Transverse colon (tissue), 4 donors: ENCODE results near the gene GRIN2A. TPM values are rescaled to one million over a fixed set of nuclear protein-coding genes. Genes with fewer than 3 reads are reported as not detected.

Source experiments
- DNase-seq: peaks from one replicate; pipeline ENCODE4 v3.0.0-alpha.2; 2019
- H3K27ac ChIP-seq, 4 donors: fragments of 200-600 bp; sonication (generic); 2 replicates each; pipeline ENCODE4 v1.5.1; 2016 to 2018; ENCODE audit warnings: inconsistent platforms in 4 of 4
- H3K27me3 ChIP-seq: fragments of 200-600 bp; sonication (generic); 2 replicates; pipeline ENCODE4 v1.5.1; 2017; ENCODE audit warnings: inconsistent platforms
- H3K36me3 ChIP-seq, 4 donors: fragments of 200-600 bp; sonication (generic); 2 replicates each; pipeline ENCODE4 v1.5.1; 2017 to 2019; ENCODE audit warnings: inconsistent platforms in 4 of 4
- H3K4me1 ChIP-seq, 4 donors: fragments of 200-600 bp; sonication (generic); 2 replicates each; pipeline ENCODE4 v1.5.1; 2017 to 2020; ENCODE audit warnings: inconsistent platforms in 4 of 4
- H3K4me3 ChIP-seq, 4 donors: fragments of 200-600 bp; sonication (generic); 1 replicate in 1 of 4; 2 replicates in 3 of 4; pipeline versions ENCODE4 v1.5.1 to v1.6.1; 2017 to 2019; ENCODE audit warnings: inconsistent platforms in 4 of 4
- H3K9me3 ChIP-seq, 2 donors: fragments of 200-600 bp; sonication (generic); 2 replicates each; pipeline ENCODE4 v1.5.1; 2017 to 2019; ENCODE audit warnings: inconsistent platforms in 2 of 2
- CTCF ChIP-seq, 5 experiments: fragments of 200-600 bp in 3 of 5; fragments of 450-650 bp in 2 of 5; sonication (generic) in 3 of 5; IDR thresholded peaks; 1 replicate in 2 of 5; 2 replicates in 3 of 5; pipeline ENCODE4 v1.5.1; 2016 to 2017; ENCODE audit warnings: antibody characterized with exemption in 5 of 5, inconsistent platforms in 3 of 5, mild to moderate bottlenecking in 2 of 5, moderate library complexity in 1 of 5
- EP300 ChIP-seq: sonication (generic); formaldehyde crosslinking; IDR thresholded peaks from one replicate; pipeline ENCODE4 v1.6.1; 2017; ENCODE audit warnings: antibody characterized with exemption, low read depth
- POLR2A ChIP-seq: fragments of 450-650 bp; IDR thresholded peaks from one replicate; pipeline ENCODE4 v1.6.1; 2016; ENCODE audit warnings: antibody characterized with exemption, mild to moderate bottlenecking, moderate library complexity
- POLR2AphosphoS5 ChIP-seq, 3 donors: sonication (generic); formaldehyde crosslinking; IDR thresholded peaks; one replicate each; pipeline ENCODE4 v1.6.1; 2016; ENCODE audit warnings: antibody characterized with exemption in 3 of 3
- WGBS, 2 donors: methylation state at CpG; one replicate each; pipeline ENCODE4 v1.1.5; 2018; ENCODE audit warnings: low coverage in 1 of 2; 5-methylcytosine and 5-hydroxymethylcytosine counted together
- in situ Hi-C, 4 donors: fragments of 200-750 bp; cut with MboI; loops; one replicate each; pipeline versions ENCODE4 v1.15.0 to v1.15.1; 2017; ENCODE audit warnings: low sequenced_read_pairs in 3 of 4, low pct_ligation_motif_present in 1 of 4, low pct_unique_long_range_greater_than_20kb in 1 of 4
- intact Hi-C: fragments of 100-400 bp; cut with DNase I; formaldehyde crosslinking; loops from one replicate; pipeline ENCODE4 v1.15.1; 2023; ENCODE audit warnings: low total_unique reads
- total RNA-seq, 4 donors: library from RNA; depleted of rRNA; stranded (reverse); fragments of >200 nt; gene quantifications; one replicate each; pipeline ENCODE4 v1.1.0, GENCODE V29; 2016

GRIN2A gene
- total RNA-seq, 4 donors from 2014 or later = 0.14 to 0.37 (median 0.18) TPM

DNA sequence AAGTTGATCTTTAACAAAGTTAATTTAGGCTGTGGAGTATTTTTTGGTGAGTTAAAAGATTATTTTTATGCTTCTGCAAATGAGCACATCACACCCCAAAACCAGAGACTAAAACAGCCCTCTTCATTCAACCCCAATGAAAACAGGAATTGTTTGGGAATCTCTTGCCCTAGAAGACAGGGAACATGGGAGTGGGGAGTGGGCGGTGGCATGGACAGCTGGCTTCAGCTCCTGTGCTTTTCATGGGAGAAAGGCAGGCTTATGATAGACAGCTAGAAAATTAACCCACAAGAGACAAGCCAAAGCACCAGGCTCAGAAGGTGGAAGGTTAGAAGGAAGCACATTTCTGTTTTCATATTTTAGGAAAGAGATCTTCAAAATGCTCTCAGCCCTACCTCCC is 19.2 kb downstream of the GRIN2A start:
- H3K4me1 ChIP-seq = no peaks in the 10 kb centered on the region
- in situ Hi-C loops (loop anchor here in 1 of 4 donors (25.0 kb wide), 1 partner anchor 1001 kb away; no protein-coding TSS in a partner anchor), intact Hi-C loops (no loop called here)
- H3K27me3 ChIP-seq = no peaks in the 10 kb centered on the region
- no peak for DNase-seq
- no peak overlapping the region for H3K27ac ChIP-seq
- TF ChIP-seq EP300 (no peak), POLR2A (no peak), POLR2AphosphoS5 (IDR thresholded peaks at IDR 0.05) (no peak), CTCF (IDR thresholded peaks at IDR 0.05) (no peak)
- H3K4me3 ChIP-seq = no peak overlapping the region
- H3K36me3 ChIP-seq = no peaks in the 10 kb centered on the region
- H3K9me3 ChIP-seq = no peaks in the 10 kb centered on the region
- WGBS, 2 donors = 33 to 61% methylated on average over 1 of the region's 1 CpG

GRCh38 chr16:10156099-10156498 is 26.1 kb downstream of the GRIN2A start:
- in situ Hi-C loops (loop anchor here in 1 of 4 donors (25.0 kb wide), 1 partner anchor 994 kb away; no protein-coding TSS in a partner anchor), intact Hi-C loops (no loop called here)
- TF ChIP-seq POLR2A (no peak), CTCF (IDR thresholded peaks at IDR 0.05) (no peak), EP300 (no peak)
- no peak for DNase-seq
- Histone ChIP-seq H3K27ac (no peak overlapping the region), H3K9me3 (no peaks in the 10 kb centered on the region), H3K4me1 (no peaks in the 10 kb centered on the region), H3K27me3 (no peaks in the 10 kb centered on the region), H3K4me3 (no peak overlapping the region), H3K36me3 (no peaks in the 10 kb centered on the region)
- 62 to 78% methylated on average over 4 of the region's 4 CpGs for WGBS, 2 donors

GRCh38 chr16:10154389-10154788 is 27.8 kb downstream of the GRIN2A start:
- DNase-seq = no peak
- Histone ChIP-seq H3K4me3 (no peak overlapping the region), H3K4me1 (no peaks in the 10 kb centered on the region), H3K36me3 (no peaks in the 10 kb centered on the region), H3K27ac (no peak overlapping the region), H3K27me3 (no peaks in the 10 kb centered on the region), H3K9me3 (no peaks in the 10 kb centered on the region)
- 54 to 62% methylated on average over 2 of the region's 2 CpGs for WGBS, 2 donors
- in situ Hi-C loops = loop anchor here in 1 of 4 donors (25.0 kb wide), 1 partner anchor 992 kb away; no protein-coding TSS in a partner anchor
- intact Hi-C loops = no loop called here
- no peak for TF ChIP-seq CTCF (IDR thresholded peaks at IDR 0.05)
- TF ChIP-seq EP300 = no peak
- TF ChIP-seq POLR2A = no peak
- TF ChIP-seq POLR2AphosphoS5 (IDR thresholded peaks at IDR 0.05) = no peak

- no peak overlapping the region for H3K4me3 ChIP-seq
- H3K9me3 ChIP-seq = no peaks in the 10 kb centered on the region
- H3K4me1 ChIP-seq = no peaks in the 10 kb centered on the region
- no peaks in the 10 kb centered on the region for H3K36me3 ChIP-seq
- TF ChIP-seq CTCF (IDR thresholded peaks at IDR 0.05) = no peak
- TF ChIP-seq EP300 = no peak
- no peak for TF ChIP-seq POLR2A
- TF ChIP-seq POLR2AphosphoS5 (IDR thresholded peaks at IDR 0.05) = no peak
- no peak for DNase-seq
- H3K27me3 ChIP-seq = no peaks in the 10 kb centered on the region
- WGBS, 2 donors = 83 to 90% methylated on average over 2 to 8 of the region's 8 CpGs
- H3K27ac ChIP-seq = no peak overlapping the region
- intact Hi-C loops (no loop called here), in situ Hi-C loops (loop anchor here in 1 of 4 donors (25.0 kb wide), 1 partner anchor 992 kb away; no protein-coding TSS in a partner anchor)
These were observed 28.2 kb downstream of the GRIN2A start for GRCh38 chr16:10153985-10154384.
